Muscle layer of duodenum (tissue), 2 donors: ENCODE results near the gene RAB24.
"Not testable (repeated sequence)": the region's sequence is repeated elsewhere in the genome, so short reads cannot be mapped to it uniquely, and the experiment has no call there.

Source experiments
- H3K27ac ChIP-seq: one replicate; pipeline ENCODE4 v1.7.0; 2013; ENCODE audit warnings: mild to moderate bottlenecking, low read length
- H3K27me3 ChIP-seq: one replicate; pipeline ENCODE4 v1.7.0; 2013; ENCODE audit warnings: low read depth, mild to moderate bottlenecking, control low read depth, low read length
- H3K36me3 ChIP-seq, 2 donors: one replicate each; pipeline ENCODE4 v1.7.0; 2013; ENCODE audit warnings: low read length in 2 of 2, control low read depth in 1 of 2, mild to moderate bottlenecking in 1 of 2; ENCODE audit not compliant: insufficient read depth in 2 of 2, control insufficient read depth in 1 of 2
- H3K4me1 ChIP-seq, 2 donors: one replicate each; pipeline ENCODE4 v1.7.0; 2013; ENCODE audit warnings: low read length in 2 of 2, mild to moderate bottlenecking in 2 of 2, control low read depth in 1 of 2, moderate library complexity in 1 of 2; ENCODE audit not compliant: insufficient read depth in 2 of 2, control insufficient read depth in 1 of 2
- H3K4me3 ChIP-seq, 2 donors: one replicate each; pipeline ENCODE4 v1.7.0; 2013; ENCODE audit warnings: low read length in 2 of 2, low read depth in 1 of 2, mild to moderate bottlenecking in 1 of 2
- H3K9me3 ChIP-seq, 2 donors: one replicate each; pipeline ENCODE4 v1.7.0; 2013; ENCODE audit warnings: low read length in 2 of 2, control low read depth in 1 of 2, mild to moderate bottlenecking in 1 of 2; ENCODE audit not compliant: control insufficient read depth in 1 of 2
- donor health status: healthy.

Gene RAB24

DNA sequence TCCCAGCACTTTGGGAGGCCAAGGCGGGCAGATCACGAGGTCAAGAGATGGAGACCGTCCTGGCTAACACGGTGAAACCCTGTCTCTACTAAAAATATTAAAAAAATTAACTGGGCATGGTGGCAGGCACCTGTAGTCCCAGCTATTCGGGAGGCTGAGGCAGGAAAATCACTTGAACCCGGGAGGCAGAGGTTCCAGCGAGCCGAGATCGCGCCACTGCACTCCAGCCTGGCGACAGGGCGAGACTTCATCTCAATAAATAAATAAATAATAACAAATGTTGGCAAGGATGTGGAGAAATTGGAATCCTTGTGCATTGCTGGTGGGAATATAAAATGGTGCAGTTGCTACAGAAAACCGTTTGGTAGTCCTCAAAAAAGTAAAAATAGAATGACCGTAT, 39.5 kb upstream of the RAB24 start:
- not testable (repeated sequence) for H3K4me3 ChIP-seq, H3K27ac ChIP-seq, H3K27me3 ChIP-seq, H3K4me1 ChIP-seq, H3K9me3 ChIP-seq
- peaks cover 18 to 20% of the 10 kb centered on the region in 2 donors for H3K36me3 ChIP-seq

DNA sequence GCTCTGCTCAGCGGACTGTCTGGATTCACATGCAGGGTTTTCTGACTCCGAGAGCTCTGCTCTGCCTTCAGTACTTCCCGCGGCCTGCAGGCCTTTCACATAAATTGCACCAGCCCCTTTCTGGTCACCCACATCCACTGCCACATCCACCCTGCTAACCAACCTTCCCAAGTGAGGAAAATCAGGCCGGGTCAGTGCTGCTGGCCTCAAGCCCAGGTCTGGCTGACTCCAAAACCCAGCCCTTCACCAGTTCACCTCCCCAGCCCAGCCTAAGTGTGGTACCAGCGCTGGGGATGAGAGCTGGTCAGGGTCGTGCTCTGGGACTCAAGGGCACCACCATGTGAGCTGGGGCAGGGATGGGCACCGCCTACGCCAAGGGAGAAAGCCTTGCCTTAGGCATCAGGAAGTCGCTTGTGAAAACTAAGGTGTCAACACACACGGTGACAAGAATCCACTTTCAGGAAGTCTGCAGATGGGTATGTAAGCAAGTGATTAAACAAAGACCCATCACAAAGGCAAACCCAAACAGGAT, 35.7 kb upstream of the RAB24 start:
- Histone ChIP-seq H3K4me1 (no peaks in the 10 kb centered on the region), H3K4me3 (no peak overlapping the region), H3K27ac (no peak overlapping the region), H3K27me3 (no peaks in the 10 kb centered on the region), H3K9me3 (no peaks in the 10 kb centered on the region), H3K36me3 (peaks cover 40 to 58% of the 10 kb centered on the region in 2 donors)

DNA sequence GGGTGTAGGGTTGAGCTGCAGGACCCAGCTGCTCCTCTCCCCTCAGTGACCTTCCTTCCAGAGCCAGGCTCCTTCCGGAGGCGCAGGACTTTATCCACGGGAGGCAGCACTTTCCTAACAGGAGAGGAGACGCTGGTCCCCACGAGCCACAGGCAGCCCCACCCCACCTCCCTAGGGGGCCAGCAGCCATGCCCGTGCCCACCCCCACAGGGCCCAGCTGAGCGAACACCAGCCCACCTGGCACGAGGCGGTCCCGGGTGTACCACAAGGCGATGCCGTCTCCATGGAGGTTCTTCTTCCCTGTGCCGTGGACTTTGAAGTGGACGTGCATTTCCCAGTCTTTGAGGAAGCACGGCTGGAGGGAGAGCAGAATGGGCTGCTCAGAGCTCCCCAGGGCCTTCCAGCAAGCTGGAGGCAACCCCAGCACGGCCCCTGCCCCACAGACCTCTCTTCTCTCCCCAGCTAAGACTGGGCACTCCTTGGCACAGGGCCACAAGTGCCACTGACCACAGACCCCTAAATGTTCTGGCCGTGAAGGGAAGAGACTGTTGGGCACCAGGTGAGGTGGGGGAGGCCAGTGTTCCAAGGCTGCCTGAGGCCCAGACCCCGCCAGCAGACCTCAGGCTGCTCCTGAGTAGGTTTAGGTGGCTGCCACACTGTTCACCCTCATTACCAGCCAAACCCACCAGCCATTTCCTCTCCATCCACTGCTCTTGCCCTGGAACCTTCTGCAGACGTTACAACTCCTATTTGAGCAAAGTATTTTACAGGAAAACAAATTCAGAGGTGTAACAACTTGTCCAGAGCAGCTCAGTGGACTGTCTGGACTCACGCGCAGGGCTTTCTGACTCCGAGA, 35.0 kb upstream of the RAB24 start:
- Histone ChIP-seq H3K4me3 (no peak overlapping the region), H3K27ac (no peak overlapping the region), H3K4me1 (no peaks in the 10 kb centered on the region), H3K9me3 (no peaks in the 10 kb centered on the region), H3K36me3 (peaks cover 40 to 65% of the 10 kb centered on the region in 2 donors), H3K27me3 (no peaks in the 10 kb centered on the region)

DNA sequence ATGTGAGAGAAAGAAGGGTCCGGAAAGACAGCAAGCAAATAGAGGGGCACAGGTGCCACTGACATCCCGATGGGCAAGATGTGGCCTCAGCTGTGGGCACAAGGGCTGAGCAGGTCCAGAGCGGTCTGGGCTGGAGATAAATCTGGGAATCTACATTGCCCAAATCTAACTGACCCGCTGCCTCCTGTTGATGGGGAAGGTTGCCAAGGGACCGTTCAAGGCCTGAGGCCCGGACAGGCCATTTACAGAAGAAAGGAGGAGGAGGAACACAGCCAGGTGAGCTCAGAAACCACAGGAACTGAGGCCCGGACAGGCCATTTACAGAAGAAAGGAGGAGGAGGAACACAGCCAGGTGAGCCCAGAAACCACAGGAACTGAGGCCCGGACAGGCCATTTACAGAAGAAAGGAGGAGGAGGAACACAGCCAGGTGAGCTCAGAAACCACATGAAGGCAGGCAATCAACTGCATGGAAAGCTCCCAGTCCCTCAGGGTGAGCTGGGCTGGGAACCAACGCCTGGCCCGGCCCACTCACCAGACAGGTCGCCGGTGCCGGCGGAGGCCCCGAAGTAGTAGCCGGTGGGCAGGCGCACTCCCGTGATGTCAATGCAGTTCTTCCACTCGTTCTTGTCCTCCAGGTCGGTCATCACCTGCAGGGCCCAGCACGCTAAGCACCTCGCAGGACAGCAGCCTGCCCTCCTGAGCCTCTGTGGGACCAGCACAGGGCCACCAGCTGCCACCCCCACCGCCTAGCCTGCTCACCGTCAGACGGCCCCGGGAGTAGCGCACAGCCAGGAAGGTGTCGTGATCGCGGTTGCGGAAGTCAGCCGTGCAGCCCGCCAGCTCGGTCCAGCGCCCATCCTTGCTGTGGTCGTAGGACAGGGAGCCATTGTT, 33.3 kb upstream of the RAB24 start:
- H3K9me3 ChIP-seq, result no peaks in the 10 kb centered on the region
- no peaks in the 10 kb centered on the region for H3K4me1 ChIP-seq
- no peak overlapping the region for H3K4me3 ChIP-seq
- no peak overlapping the region for H3K27ac ChIP-seq
- H3K27me3 ChIP-seq, result no peaks in the 10 kb centered on the region
- peaks cover 40 to 81% of the 10 kb centered on the region in 2 donors for H3K36me3 ChIP-seq

DNA sequence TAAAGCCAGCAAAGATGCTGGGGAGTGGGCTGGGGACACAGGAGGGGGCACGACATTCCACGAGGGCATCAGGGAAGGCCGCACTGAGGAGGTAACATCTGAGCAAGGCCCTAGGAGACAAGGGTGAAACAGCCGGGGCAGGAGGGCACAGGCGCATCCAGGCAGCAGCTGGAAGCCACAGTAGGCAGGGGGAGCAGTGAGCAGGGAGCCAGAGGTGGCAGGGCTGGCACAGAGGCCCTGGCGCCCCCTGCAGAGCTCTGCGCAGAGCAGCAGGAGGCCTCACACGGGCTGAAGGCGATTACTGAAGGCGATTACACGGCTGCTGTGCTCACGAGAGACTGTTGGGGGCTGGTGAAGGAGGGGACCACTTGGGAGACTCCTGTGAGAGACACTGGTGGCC, 32.6 kb upstream of the RAB24 start:
- Histone ChIP-seq H3K4me1 (no peaks in the 10 kb centered on the region), H3K4me3 (no peak overlapping the region), H3K27me3 (no peaks in the 10 kb centered on the region), H3K36me3 (peaks cover 40 to 83% of the 10 kb centered on the region in 2 donors), H3K9me3 (no peaks in the 10 kb centered on the region), H3K27ac (no peak overlapping the region)

DNA sequence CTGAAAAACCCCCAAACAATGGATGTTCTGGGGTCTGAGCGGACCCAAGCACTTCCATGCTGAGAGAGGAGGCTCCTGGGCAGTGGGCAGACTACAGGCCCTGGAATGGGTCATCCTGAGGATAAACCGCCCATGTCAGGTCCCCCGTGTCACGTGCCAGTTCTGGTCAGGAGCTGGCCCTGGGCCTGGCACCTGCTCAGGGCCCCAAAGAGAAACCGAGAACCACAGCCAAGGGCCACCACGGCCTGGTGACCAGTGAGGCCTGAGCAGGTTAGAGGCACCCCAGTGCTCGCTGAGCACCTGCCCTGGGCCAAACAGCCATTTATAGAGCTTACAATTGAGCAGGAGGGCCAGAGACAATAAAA, 32.2 kb upstream of the RAB24 start:
- Histone ChIP-seq H3K4me1 (no peaks in the 10 kb centered on the region), H3K36me3 (peaks cover 42 to 86% of the 10 kb centered on the region in 2 donors), H3K9me3 (no peaks in the 10 kb centered on the region), H3K27me3 (no peaks in the 10 kb centered on the region), H3K4me3 (no peak overlapping the region), H3K27ac (no peak overlapping the region)

DNA sequence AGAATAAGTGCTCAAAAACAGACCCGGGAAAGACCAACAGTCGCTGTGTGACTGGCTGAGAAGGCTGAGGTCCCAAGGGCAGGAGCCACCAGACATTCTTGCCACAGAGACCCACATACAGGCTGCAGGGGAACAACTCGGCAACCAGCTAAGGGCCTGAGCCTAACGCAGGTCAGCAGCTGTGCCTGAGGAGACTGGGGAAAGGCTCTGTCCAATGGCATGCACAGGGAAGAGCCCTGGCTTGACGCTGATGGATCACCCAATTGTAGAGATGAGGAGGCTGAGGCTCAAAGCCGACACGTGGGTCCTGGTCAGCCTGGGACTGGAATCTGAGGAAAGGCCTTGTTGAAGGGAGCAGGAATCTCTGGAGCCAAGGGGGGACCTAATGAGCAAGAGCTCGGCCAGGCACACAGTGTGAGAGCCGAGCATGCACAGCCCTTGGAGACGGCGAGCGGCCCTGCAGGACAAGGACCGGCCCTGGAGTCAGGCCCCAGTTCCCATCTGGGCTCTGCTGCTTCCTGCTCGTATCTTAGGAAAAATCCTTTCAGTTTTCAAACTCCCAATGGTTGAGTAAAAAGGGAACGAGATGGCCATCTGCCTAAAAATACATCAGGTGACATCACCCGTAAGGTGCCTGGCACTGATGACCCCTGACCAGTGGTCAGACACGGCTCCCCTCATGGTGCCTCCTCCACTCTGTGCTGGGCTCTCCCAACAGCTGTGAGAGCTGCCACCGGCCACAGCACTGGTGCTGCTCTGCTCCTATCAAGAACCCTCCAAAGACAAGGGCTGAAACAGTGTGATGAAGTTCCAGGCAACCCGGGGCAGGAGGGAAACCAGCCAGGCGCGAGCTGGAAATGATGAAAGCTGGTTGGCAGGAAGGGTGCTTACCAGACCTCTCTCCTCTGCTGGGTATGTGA, 31.5 kb upstream of the RAB24 start:
- H3K36me3 ChIP-seq, result peaks cover 48 to 91% of the 10 kb centered on the region in 2 donors
- no peaks in the 10 kb centered on the region for H3K4me1 ChIP-seq
- no peaks in the 10 kb centered on the region for H3K27me3 ChIP-seq
- H3K4me3 ChIP-seq, result no peak overlapping the region
- no peaks in the 10 kb centered on the region for H3K9me3 ChIP-seq
- no peak overlapping the region for H3K27ac ChIP-seq

GRCh38 chr5:177334155-177334551, 30.6 kb upstream of the RAB24 start:
- no peak overlapping the region for H3K4me3 ChIP-seq
- H3K4me1 ChIP-seq, result no peaks in the 10 kb centered on the region
- no peaks in the 10 kb centered on the region for H3K9me3 ChIP-seq
- H3K36me3 ChIP-seq, result peaks cover 55 to 91% of the 10 kb centered on the region in 2 donors
- no peak overlapping the region for H3K27ac ChIP-seq
- H3K27me3 ChIP-seq, result no peaks in the 10 kb centered on the region

GRCh38 chr5:177333420-177334154, 30.1 kb upstream of the RAB24 start:
- H3K9me3 ChIP-seq, result no peaks in the 10 kb centered on the region
- no peaks in the 10 kb centered on the region for H3K27me3 ChIP-seq
- no peaks in the 10 kb centered on the region for H3K4me1 ChIP-seq
- peaks cover 53 to 85% of the 10 kb centered on the region in 2 donors for H3K36me3 ChIP-seq
- H3K4me3 ChIP-seq, result no peak overlapping the region
- H3K27ac ChIP-seq, result no peak overlapping the region

GRCh38 chr5:177332896-177333260, 29.4 kb upstream of the RAB24 start:
- Histone ChIP-seq H3K27ac (no peak overlapping the region), H3K36me3 (peaks cover 46 to 83% of the 10 kb centered on the region in 2 donors), H3K4me1 (no peaks in the 10 kb centered on the region), H3K9me3 (no peaks in the 10 kb centered on the region), H3K27me3 (no peaks in the 10 kb centered on the region), H3K4me3 (no peak overlapping the region)
